ENCODE measurements around the gene MXRA8.

Gene MXRA8

DNA sequence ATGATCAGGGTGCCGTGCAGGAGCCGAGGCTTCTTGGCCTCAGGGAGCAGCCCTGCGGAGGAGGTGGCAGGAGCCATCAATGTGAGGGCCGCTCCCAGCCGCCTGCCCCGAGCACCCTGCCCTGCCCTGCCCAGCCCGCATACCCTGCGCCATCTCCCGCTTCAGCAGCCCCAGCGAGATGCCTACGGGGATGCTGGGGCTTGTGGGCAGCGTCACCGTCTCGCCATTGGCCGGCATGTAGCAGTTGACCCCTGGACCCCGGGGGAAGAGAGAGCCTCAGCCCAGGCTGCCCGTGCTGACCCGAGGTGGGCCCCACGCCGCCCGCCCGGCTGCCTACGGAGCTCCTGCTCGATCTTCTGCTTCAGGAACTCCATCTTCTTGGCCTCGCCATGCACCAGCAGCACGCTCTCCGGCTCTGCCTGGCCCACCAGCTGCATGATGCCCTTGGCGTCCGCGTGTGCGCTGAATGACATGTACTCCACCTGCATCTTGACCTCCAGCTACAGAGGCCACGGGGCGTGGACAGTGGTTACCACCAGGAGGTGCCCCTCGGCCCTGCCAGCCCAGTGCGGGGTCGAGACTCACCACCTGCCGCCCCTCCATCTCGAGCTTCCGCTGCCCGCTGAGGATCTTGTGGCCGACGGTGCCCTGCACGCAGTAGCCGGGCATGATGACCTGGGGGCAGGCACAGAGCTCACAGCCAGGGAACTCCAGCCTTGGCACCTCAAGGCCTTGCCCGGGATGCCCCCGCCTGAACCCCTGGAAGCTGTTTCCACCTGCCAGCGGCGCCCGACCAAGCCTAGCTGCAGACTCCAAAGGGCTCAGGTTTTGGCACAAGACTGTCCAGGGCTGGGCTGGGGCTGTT lies 45.7 kb downstream of the MXRA8 start:
- intact Hi-C loops (cut with DNase I): no loop called here
- DNase-seq: no peak

GRCh38 chr1:1311107-1312104 lies 46.9 kb downstream of the MXRA8 start:
- intact Hi-C loops (cut with DNase I): no loop called here
- DNase-seq: no peak

DNA sequence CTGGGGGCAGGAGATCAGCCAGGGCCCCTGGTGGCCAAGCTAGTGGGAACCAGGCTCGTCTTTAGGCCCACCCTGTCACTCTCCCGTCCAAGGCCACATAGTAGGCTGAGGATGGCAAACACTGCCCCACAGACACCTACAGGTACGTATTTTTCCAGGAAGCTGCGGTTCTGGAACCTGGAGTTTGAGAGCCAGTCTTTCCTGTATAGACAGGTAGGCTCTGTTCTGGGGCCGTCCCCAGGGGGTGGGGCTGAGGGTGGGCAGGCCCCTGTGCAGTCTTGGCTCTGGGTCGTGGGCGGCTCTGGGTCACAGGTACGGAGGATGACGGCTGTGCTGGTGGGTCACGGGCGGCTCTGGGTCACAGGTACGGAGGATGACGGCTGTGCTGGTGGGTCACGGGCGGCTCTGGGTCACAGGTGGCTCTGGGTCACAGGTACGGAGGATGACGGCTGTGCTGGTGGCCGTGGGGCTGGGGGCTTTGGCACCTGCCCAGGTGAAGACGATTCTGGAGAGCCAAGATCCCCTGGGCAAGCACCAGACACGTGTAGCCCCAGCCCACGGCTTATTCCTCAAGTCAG lies 47.8 kb downstream of the MXRA8 start:
- no peak for DNase-seq
- intact Hi-C loops (cut with DNase I): no loop called here

DNA sequence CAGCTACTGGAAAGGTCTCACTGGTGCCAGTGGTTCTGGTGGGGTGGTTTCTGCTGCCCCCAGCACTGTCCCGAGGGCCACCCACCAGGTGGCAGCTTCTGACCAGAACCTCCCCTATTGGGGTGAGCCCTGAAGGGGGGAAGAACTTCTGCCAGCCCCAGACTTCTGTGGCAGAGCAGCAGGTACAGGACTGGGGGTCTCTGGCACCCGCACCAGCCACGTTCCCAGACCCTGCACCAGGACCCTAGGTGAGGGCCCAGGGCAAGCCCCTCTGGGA lies 48.3 kb downstream of the MXRA8 start:
- intact Hi-C loops (cut with DNase I): no loop called here
- DNase-seq: no peak

- intact Hi-C loops (cut with DNase I): loop anchor here (2.0 to 5.0 kb wide), 2 partner anchors 15 to 37 kb away; partner anchors contain the start of genes CPTP, INTS11 and UBE2J2
- DNase-seq: no peak
These were observed 48.9 kb downstream of the MXRA8 start for GRCh38 chr1:1309251-1310108.

- DNase-seq: no peak
- intact Hi-C loops (cut with DNase I): loop anchor here (1.0 to 5.0 kb wide), 3 partner anchors 16 to 40 kb away; partner anchors contain the start of genes CPTP, DVL1, INTS11 and UBE2J2
These were observed 49.6 kb downstream of the MXRA8 start for GRCh38 chr1:1308756-1309250.

DNA sequence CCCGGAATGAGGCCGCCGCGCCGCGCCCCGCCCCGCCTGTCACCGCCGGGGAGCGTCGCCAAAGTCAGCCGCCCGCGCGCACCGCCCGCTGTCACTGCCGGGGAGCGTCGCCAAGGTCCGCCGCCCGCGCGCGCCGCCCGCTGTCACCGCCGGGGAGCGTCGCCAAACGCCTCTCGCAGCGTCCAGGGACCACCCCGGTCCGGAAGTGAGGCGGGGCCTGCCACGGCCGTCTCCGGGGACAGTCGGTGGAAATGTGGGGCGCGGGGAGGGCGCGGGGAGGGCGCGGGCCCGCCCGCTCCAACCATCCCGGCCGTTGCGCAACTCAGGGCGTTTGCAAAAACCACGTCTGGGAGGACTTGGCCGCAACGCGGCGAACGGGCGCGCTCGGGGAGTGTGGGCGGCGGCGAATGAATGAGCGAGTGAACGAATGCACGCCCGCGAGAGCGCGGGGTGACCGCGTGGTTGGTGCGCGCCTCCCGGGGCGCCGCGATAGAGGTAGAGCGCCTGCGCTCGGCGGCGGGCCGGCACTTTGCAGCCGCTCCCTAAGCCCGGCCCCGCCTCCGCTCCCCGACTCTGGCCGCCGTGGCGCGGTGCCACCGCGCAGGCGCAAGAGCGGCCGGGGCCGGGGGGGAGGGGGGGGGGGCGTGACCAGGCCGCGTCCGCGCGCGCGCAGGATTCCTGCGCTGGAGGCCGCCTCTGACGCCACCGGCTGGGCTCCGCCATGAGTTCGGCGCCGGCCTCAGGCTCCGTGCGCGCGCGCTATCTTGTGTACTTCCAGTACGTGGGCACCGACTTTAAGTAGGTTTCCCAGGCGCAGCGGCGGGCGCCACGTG lies 50.2 kb downstream of the MXRA8 start, which contains the start of the genes ACAP3 and PUSL1:
ACAP3 (minus strand) TSS at position 8 of the 833 bp plus-strand sequence. CDS start 115 bp downstream, outside the sequence.
PUSL1 (plus strand) TSS at position 675 of the 833 bp plus-strand sequence; CDS start at position 722, 47 bp downstream.
- DNase-seq: peak; percentile 72 to 98 (median 86)
- intact Hi-C loops (cut with DNase I): loop anchor here (1.0 to 5.0 kb wide), 3 partner anchors 17 to 41 kb away; partner anchors contain the start of genes CPTP, DVL1, INTS11 and UBE2J2

GRCh38 chr1:1307261-1307922 lies 51.0 kb downstream of the MXRA8 start:
- DNase-seq: peak in 1 of 10 donors; percentile 46
- intact Hi-C loops (cut with DNase I): loop anchor here (5.0 kb wide), 1 partner anchor 35 kb away; the partner anchor contains the start of gene UBE2J2

DNA sequence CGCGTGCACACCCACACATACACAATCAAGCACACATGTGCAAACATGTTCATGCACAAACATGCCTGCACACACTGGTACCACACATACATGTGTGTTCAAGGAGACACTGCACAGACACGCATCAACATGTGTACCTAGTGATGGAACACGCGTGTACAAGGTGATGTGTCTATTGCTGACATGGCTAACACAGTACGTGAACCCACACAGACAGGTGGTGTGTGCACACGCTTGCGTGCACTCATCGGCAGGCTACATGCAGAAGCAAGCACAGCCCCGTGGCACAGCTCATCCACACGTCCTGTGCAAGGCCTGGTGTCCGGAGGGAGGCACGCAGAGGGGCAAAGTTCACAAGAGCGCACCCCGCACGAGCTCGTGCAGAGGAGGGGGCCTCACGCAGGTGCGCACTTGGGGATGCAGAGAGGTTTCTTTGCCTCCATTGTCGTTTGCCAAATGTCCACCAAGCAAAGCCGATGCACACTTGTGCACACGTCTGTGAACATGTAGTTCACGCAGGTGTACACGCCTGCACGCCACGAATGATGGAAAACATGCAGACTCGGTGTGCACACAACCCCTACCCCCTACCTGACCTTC lies 51.6 kb downstream of the MXRA8 start:
- DNase-seq: no peak
- intact Hi-C loops (cut with DNase I): loop anchor here (5.0 kb wide), 1 partner anchor 34 kb away; the partner anchor contains the start of gene UBE2J2

DNA sequence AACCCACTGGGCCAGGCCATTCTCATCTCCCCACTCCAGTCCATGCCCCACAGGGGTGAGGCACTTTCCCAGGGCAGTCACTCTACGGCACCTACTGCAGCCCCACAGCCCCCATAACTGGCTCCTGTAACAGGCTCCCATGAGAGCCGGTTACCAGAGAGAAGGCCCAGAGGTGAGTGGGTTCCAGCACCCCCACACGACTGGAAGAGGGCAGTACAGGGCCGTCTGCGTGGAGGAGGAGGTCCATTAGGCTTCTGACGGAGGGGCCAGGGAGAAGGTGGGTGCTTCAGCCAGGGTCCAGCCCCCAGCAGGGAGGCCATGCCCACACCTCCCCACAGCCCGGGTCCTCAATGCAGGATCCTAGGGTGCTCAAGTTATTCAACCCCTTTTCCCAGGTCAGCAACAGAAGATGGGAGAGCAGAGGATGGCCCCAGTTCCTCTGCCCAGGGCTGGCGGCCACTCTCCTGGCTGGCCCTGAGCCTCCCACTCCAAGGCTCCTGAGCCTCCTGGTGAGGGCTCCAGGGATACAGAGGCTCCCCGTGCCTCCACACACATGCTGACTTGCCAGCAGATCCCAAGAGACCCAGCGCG lies 52.2 kb downstream of the MXRA8 start:
- DNase-seq: no peak
- intact Hi-C loops (cut with DNase I): loop anchor here (5.0 kb wide), 1 partner anchor 34 kb away; the partner anchor contains the start of gene UBE2J2

DNA sequence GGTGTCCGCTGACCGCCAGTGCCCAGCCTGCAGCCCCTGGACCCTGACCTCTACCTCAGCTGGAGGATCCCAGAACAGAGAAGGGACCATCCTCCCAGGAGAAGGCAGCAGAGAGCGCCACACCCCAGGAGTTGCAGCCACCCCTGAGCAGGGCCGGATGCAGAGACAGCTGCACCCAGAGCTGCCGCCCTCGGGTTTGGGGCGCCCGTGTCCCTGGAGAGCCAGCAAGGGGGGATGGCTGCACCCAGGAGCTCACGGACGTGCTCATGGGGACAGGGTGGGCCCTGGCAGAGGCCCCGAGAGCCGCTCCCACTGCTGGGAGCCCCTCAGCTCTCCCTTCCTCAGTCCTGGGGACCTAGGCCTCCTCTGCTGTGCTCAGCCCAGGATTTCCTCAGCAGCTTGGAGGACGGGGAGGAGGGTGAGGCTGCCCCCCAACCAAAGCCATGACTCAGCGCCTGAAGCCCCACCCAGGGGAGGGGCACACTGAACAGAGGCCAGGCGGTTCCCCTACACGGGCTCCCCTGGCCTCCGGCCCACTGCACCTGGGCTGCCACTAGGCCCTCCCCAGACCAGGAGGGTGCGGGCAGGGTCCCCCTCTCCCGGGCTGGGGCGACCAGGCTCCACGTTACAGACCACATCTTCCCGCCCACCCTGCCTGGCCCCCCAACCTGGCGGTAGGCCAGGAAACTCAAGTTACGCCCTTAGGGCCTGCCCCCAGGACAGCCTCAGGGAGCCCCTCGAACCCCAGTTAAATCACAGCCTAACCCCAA lies 52.9 kb downstream of the MXRA8 start:
- DNase-seq: peak in 1 of 10 donors; percentile 86
- intact Hi-C loops (cut with DNase I): loop anchor here (5.0 kb wide), 1 partner anchor 33 kb away; the partner anchor contains the start of gene UBE2J2

DNA sequence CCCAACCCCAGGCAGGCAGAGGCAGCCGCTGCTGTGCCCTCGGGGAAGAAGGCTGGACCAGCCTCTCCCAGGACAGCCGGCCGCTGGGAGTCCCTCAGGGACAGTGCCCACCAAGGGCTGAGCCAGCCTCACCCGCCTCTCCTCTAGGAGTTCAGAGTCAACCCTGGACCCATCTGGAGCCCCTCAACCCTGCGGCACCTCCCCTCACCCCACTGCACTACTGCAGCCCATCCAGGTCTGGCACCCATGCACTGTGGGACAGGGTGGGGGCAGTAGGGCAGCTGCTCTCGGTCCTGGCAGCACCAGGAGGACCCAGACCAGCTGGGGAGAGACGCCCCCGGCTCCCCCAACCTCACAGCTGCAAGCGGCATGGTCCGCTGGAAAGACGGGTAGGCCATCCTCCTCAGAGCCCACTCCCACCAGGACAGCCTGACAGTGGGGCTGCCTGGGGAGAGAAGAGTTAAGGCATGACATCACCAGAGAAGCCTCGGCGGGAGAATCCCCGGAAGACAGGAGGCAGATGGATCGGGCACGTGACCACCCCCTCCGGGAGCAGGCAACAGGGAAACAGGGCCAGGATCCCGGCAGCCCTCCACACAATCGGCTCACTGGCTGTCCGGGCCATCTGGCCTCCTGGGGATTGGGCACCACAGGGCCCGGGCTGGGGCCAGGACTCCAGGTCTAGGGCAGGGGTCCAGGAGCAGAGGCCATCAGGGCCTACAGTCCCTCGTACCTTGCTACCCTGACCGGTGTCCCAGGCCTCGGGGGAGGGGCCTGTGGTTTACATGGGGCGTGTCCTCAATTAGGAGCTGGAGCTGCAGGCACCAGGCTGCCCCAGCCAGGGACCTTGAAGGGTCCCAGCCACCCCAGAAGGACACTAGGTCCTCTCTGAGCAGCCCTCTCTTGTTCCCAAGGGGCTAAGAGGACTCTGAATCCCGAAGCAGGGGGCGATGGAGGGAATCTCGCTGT lies 53.7 kb downstream of the MXRA8 start:
- intact Hi-C loops (cut with DNase I): loop anchor here (5.0 kb wide), 1 partner anchor 32 kb away; the partner anchor contains the start of gene UBE2J2
- peak; percentile 93 to 99 (median 96) for DNase-seq

GRCh38 chr1:1303736-1304135 lies 54.6 kb downstream of the MXRA8 start:
- no peak for DNase-seq
- intact Hi-C loops (cut with DNase I): no loop called here

GRCh38 chr1:1302951-1303509 lies 55.3 kb downstream of the MXRA8 start:
- intact Hi-C loops (cut with DNase I): no loop called here
- no peak for DNase-seq

Measured in posterior cingulate gyrus (tissue), 11 donors.